ENCODE results near the gene CAD. TPM values are rescaled to one million over a fixed set of nuclear protein-coding genes. Genes with fewer than 3 reads are reported as not detected.

The CAD gene
- total RNA-seq, 1 experiment from 2014 or later: 41.5 TPM

GRCh38 chr2:27203741-27204140 is 13.4 kb upstream of the CAD start:
- intact Hi-C loops (cut with micrococcal nuclease; ENCODE audit: unreplicated experiment): no loop called here
- CTCF ChIA-PET: no interaction called here
- Histone ChIP-seq H3K27me3 (ENCODE audit: insufficient read depth, low read depth) (no peaks in the 10 kb centered on the region), H3K4me2 (no peak overlapping the region), H3K9me3 (ENCODE audit: insufficient read depth, low read depth) (no peaks in the 10 kb centered on the region), H3K27ac (no peak overlapping the region), H4K20me1 (ENCODE audit: insufficient read depth) (no peaks in the 10 kb centered on the region), H3K79me2 (ENCODE audit: low read depth) (peaks cover 8% of the 10 kb centered on the region; the same call in 1 of the 2 replicates), H3K9me2 (ENCODE audit: insufficient read depth) (no peaks in the 10 kb centered on the region), H3K4me1 (replicated peaks; ENCODE audit: insufficient read depth) (0 out of 2 replicates have a peak, but pooled peaks cover under 1% of the 10 kb centered on the region), H3K36me3 (ENCODE audit: low read depth) (peaks cover 22% of the 10 kb centered on the region; the same call in 1 of the 2 replicates), H3K4me3 (no peak overlapping the region), H2AFZ (no peak overlapping the region), H3F3A (ENCODE audit: insufficient read depth, low read depth) (0 out of 2 replicates have a peak, but pooled peaks cover 4% of the 10 kb centered on the region)
- POLR2A ChIA-PET (ENCODE audit: unreplicated experiment): interaction anchor here (0.7 kb wide), 1 partner anchor 335 kb away, joined by 3 read pairs; no protein-coding TSS in a partner anchor
- TF ChIP-seq EZH2 (IDR thresholded peaks at IDR 0.05; ENCODE audit: low read depth) (no peak), CTCF (conservative IDR thresholded peaks at IDR 0.05) (no peak)
- DNase-seq: no peak
- BruUV-seq (replicated peaks): no TSS peak

GRCh38 chr2:27204566-27204965 is 12.6 kb upstream of the CAD start:
- no TSS peak for BruUV-seq (replicated peaks)
- DNase-seq: no peak
- Histone ChIP-seq H3K36me3 (ENCODE audit: low read depth) (peaks cover 22% of the 10 kb centered on the region; the same call in 1 of the 2 replicates), H3K79me2 (ENCODE audit: low read depth) (peaks cover 8% of the 10 kb centered on the region; the same call in 1 of the 2 replicates), H3K9me2 (ENCODE audit: insufficient read depth) (no peaks in the 10 kb centered on the region), H2AFZ (no peak overlapping the region), H3K4me2 (no peak overlapping the region), H3K9me3 (ENCODE audit: insufficient read depth, low read depth) (no peaks in the 10 kb centered on the region), H3K4me1 (replicated peaks; ENCODE audit: insufficient read depth) (peaks cover 8% of the 10 kb centered on the region; the same call in 1 of the 2 replicates), H3K4me3 (no peak overlapping the region), H3F3A (ENCODE audit: insufficient read depth, low read depth) (peaks cover 9% of the 10 kb centered on the region; the same call in 1 of the 2 replicates), H4K20me1 (ENCODE audit: insufficient read depth) (no peaks in the 10 kb centered on the region), H3K27ac (no peak overlapping the region), H3K27me3 (ENCODE audit: insufficient read depth, low read depth) (no peaks in the 10 kb centered on the region)
- ChIA-PET CTCF (no interaction called here), POLR2A (ENCODE audit: unreplicated experiment) (no interaction called here)
- intact Hi-C loops (cut with micrococcal nuclease; ENCODE audit: unreplicated experiment): no loop called here
- no peak for TF ChIP-seq EZH2 (IDR thresholded peaks at IDR 0.05; ENCODE audit: low read depth)
- TF ChIP-seq CTCF (conservative IDR thresholded peaks at IDR 0.05): no peak

GRCh38 chr2:27205206-27205605 is 12.0 kb upstream of the CAD start:
- H3K27ac ChIP-seq: no peak overlapping the region
- H3K36me3 ChIP-seq (ENCODE audit: low read depth): peaks cover 22% of the 10 kb centered on the region; the same call in 1 of the 2 replicates
- H3K79me2 ChIP-seq (ENCODE audit: low read depth): peaks cover 8% of the 10 kb centered on the region; the same call in 1 of the 2 replicates
- intact Hi-C loops (cut with micrococcal nuclease; ENCODE audit: unreplicated experiment): no loop called here
- no peaks in the 10 kb centered on the region for H3K9me2 ChIP-seq (ENCODE audit: insufficient read depth)
- BruUV-seq (replicated peaks): no TSS peak
- no peaks in the 10 kb centered on the region for H3K9me3 ChIP-seq (ENCODE audit: insufficient read depth, low read depth)
- ChIA-PET CTCF (no interaction called here), POLR2A (ENCODE audit: unreplicated experiment) (no interaction called here)
- no peaks in the 10 kb centered on the region for H3K27me3 ChIP-seq (ENCODE audit: insufficient read depth, low read depth)
- H2AFZ ChIP-seq: no peak overlapping the region
- no peak for DNase-seq
- peaks cover 12% of the 10 kb centered on the region; the same call in 1 of the 2 replicates for H3F3A ChIP-seq (ENCODE audit: insufficient read depth, low read depth)
- no peak overlapping the region for H3K4me2 ChIP-seq
- TF ChIP-seq CTCF (conservative IDR thresholded peaks at IDR 0.05) (no peak), EZH2 (IDR thresholded peaks at IDR 0.05; ENCODE audit: low read depth) (no peak)
- no peaks in the 10 kb centered on the region for H4K20me1 ChIP-seq (ENCODE audit: insufficient read depth)
- peaks cover 15% of the 10 kb centered on the region; the same call in 1 of the 2 replicates for H3K4me1 ChIP-seq (replicated peaks; ENCODE audit: insufficient read depth)
- H3K4me3 ChIP-seq: no peak overlapping the region
